Measurements from ENCODE around the gene COMMD8.

COMMD8 gene

GRCh38 chr4:47465004-47465403, 1.5 kb upstream of the COMMD8 start:
- Histone ChIP-seq H3K27ac (no peak overlapping the region), H3K4me3 (no peak overlapping the region)
- TF ChIP-seq, protein P1, sequence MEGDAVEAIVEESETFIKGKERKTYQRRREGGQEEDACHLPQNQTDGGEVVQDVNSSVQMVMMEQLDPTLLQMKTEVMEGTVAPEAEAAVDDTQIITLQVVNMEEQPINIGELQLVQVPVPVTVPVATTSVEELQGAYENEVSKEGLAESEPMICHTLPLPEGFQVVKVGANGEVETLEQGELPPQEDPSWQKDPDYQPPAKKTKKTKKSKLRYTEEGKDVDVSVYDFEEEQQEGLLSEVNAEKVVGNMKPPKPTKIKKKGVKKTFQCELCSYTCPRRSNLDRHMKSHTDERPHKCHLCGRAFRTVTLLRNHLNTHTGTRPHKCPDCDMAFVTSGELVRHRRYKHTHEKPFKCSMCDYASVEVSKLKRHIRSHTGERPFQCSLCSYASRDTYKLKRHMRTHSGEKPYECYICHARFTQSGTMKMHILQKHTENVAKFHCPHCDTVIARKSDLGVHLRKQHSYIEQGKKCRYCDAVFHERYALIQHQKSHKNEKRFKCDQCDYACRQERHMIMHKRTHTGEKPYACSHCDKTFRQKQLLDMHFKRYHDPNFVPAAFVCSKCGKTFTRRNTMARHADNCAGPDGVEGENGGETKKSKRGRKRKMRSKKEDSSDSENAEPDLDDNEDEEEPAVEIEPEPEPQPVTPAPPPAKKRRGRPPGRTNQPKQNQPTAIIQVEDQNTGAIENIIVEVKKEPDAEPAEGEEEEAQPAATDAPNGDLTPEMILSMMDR (IDR thresholded peaks at IDR 0.05): no peak
- DNase-seq (ENCODE audit: low spot score): no peak

DNA sequence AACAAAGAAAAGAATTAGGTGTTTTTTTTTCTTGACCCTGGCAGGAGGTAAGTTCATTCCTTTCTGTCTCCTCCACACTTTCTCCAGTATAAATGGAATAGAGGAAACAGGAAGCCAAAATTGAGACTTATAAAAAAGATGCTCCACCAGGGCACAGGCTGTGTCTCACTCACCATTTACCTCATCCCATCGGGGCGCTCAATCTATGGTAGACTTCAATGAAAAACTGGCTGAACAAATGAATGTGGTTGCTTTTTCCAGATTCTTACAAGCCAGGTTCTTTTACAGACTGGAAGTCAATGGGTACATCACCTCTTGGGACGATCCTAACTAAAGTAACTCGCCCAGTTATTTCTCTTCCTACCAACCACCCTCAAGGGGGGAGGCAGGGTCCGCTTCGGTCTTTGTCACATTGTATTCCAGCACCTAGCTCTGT, 685 bp downstream of the COMMD8 start:
- no peak for DNase-seq (ENCODE audit: low spot score)
- TF ChIP-seq, protein P1 (IDR thresholded peaks at IDR 0.05): no peak
- Histone ChIP-seq H3K4me3 (peak overlapping the region; percentile 85), H3K27ac (peak overlapping the region; percentile 78 to 87)

DNA sequence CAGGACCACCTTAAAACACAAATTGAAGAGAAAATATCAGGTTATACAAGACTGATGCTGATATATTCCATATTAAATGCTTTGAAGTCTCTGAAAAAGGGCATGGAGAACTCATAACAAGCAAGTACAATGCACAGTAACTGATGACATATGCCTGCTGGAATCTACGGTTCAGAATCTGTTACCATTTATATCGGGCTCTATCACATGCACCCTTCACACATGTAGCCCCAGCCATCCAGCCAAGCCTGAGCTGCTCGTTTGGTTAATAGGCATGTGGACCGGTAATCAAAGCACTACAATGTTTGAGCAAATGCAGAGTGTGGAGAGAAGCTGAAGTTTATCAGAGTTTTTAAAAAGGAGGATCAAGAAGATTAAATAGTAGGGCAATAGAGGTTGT, 11.8 kb downstream of the COMMD8 start:
- TF ChIP-seq, protein P1 (IDR thresholded peaks at IDR 0.05): no peak
- no peak for DNase-seq (ENCODE audit: low spot score)
- H3K4me3 ChIP-seq: no peak overlapping the region
- H3K27ac ChIP-seq: no peak overlapping the region

DNA sequence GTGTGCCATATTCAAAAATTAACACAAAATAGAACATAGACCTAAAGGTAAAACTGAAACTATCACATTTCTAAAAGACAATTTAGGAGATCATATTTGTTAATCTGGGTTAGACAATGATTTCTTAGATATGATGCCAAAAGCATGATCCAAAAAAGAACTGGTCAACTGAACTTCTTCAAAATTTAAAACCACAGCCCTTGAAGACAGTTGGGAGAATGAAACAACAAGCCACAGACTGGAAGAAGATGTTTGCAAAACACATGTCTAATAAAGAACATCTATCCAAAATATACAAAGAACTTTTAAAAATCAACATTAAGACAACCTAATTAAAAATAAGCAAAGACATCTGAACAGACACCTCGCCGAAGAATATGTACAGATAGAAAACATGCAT, 19.5 kb downstream of the COMMD8 start:
- TF ChIP-seq, protein P1 (IDR thresholded peaks at IDR 0.05): no peak
- H3K27ac ChIP-seq: no peak overlapping the region
- no peak overlapping the region for H3K4me3 ChIP-seq
- no peak for DNase-seq (ENCODE audit: low spot score)

DNA sequence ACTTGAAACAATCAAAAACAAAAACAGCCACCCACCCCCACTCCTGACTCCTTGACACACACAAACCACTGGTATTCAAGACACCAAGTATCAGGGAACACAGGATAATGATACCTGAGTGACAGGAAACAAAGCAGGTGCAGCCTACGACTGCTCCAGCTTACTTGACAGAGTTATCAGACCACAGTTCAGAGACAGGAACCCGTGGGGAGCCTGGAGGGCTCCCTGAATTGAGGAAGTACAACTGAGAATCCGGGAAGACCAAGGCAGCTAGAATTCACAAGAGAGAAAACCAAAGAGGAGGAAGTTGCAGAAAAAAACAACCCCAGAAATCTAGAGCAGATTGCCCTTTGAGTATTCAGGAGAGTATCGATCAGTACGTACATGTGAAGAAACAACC, 20.5 kb downstream of the COMMD8 start:
- TF ChIP-seq, protein P1 (IDR thresholded peaks at IDR 0.05): no peak
- no peak for DNase-seq (ENCODE audit: low spot score)

GRCh38 chr4:47434931-47435330, 28.6 kb downstream of the COMMD8 start:
- no peak for DNase-seq (ENCODE audit: low spot score)
- H3K4me3 ChIP-seq: no peak overlapping the region
- no peak overlapping the region for H3K27ac ChIP-seq
- TF ChIP-seq, protein P1 (IDR thresholded peaks at IDR 0.05): no peak

More for the DNA sequence above, 20.5 kb downstream of the COMMD8 start:
- H3K4me3 ChIP-seq: no peak overlapping the region
- no peak overlapping the region for H3K27ac ChIP-seq

DNA sequence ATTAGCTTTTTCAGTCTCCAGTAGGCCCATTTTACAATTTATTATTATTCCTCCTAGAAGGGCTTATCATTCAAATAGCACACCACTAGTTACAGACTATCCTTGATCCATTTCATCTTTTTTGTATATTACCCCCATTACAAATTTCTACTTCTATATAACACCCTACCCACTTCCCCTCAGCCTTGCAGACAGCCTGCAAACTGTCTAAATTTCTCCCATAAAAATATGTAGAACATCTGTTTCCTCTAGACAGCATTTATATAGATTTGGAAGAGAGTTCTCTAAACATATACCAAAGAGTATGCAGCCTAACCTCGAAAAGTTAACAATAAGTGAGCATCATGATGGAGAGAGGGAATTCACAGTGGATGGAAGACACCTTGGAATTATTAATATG, 30.8 kb downstream of the COMMD8 start:
- no peak for DNase-seq (ENCODE audit: low spot score)
- Histone ChIP-seq H3K27ac (no peak overlapping the region), H3K4me3 (no peak overlapping the region)
- TF ChIP-seq, protein P1 (IDR thresholded peaks at IDR 0.05): no peak
